Measurements from ENCODE around the gene CDK14. TPM values are rescaled to one million over a fixed set of nuclear protein-coding genes. Genes with fewer than 3 reads are reported as not detected.

Gene CDK14
- total and polyA plus RNA-seq, 2 of the 8 experiments (the other 6 are each of a cell fraction or from before 2014, with no cell fraction given): 5.5 to 47.3 TPM

GRCh38 chr7:90618876-90619275 is 22.8 kb downstream of the CDK14 start (continued):
- TF ChIP-seq RFX5 (IDR thresholded peaks at IDR 0.05; ENCODE audit: borderline replicate concordance, low read depth, low read length) (no peak), KDM4A (IDR thresholded peaks at IDR 0.05; ENCODE audit: low read depth, low read length, severe bottlenecking) (no peak), SIX5 (IDR thresholded peaks at IDR 0.05; ENCODE audit: low read depth, low read length) (no peak)
